ENCODE data around the gene FAXDC2. TPM values are rescaled to one million over a fixed set of nuclear protein-coding genes. Genes with fewer than 3 reads are reported as not detected.
"Not testable (repeated sequence)": the region's sequence is repeated elsewhere in the genome, so short reads cannot be mapped to it uniquely, and the experiment has no call there.

Gene FAXDC2
- polyA plus RNA-seq, 4 donors: 10.8 to 30.9 (median 15.1) TPM

DNA sequence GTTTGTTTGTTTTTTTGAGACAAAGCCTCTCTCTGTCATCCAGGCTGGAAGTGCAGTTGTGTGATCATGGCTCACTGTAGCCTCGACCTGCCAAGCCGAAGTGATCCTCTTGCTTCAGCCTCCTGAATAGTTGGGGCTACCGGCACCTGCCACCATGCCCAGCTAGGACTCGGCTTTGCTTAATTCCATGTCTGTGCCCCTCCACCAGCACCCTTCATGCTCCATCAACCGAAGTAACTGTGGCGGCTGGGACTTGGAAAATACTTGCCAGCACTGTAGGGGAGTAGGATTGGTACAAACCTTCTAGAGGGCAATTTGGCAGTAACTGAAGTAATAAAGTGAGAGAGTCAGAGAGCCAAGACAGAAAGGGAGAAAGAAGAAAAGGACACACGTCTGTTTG, 19.0 kb downstream of the FAXDC2 start:
- peaks cover 0 to 35% (median 0%) of the 10 kb centered on the region in 3 donors for H3K36me3 ChIP-seq (ENCODE audit: control insufficient read depth in 3 of 3, insufficient read depth in 2 of 3, low read depth in 1 of 3, low read length in 3 of 3)
- peaks cover 0 to 11% (median 0%) of the 10 kb centered on the region in 3 donors for H3K4me1 ChIP-seq (ENCODE audit: control insufficient read depth in 3 of 3, insufficient read depth in 2 of 3, low read depth in 1 of 3, low read length in 2 of 3)
- H3K4me3 ChIP-seq (ENCODE audit: low read depth in 1 of 3, low read length in 3 of 3): no peak overlapping the region
- H3K27ac ChIP-seq (ENCODE audit: low read depth in 1 of 3, low read length in 2 of 3): no peak overlapping the region
- no peaks in the 10 kb centered on the region for H3K9me3 ChIP-seq (ENCODE audit: control insufficient read depth in 2 of 2, insufficient read depth in 1 of 2, low read depth in 1 of 2, low read length in 1 of 2)
- DNase-seq: no peak
- no peak for FAIRE-seq
- no peaks in the 10 kb centered on the region for H3K27me3 ChIP-seq (ENCODE audit: control insufficient read depth in 3 of 3, insufficient read depth in 3 of 3, low read length in 3 of 3)
- 92 to 97% (median 92%) methylated on average over 7 of the region's 7 CpGs for WGBS, 3 donors

DNA sequence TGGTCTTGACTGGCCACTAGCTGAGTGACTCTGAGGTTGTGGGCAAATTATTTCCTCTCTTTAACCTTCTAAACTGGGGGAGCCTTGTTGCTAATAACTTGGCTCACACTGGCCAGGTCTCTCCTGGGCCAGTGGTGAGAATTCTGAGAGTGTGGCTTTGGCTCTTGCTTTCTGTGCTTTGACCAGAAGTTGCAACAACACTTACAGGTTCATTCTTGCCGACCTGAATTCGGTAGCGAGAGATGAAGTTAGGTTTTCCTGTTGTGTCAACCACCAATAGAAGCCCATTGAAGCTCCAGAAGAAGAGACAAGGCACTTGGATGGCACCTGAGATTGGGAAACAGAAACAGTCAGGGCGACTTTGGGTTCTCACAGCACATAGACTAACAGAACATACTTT, 19.8 kb downstream of the FAXDC2 start:
- H3K4me1 ChIP-seq (ENCODE audit: control insufficient read depth in 3 of 3, insufficient read depth in 2 of 3, low read depth in 1 of 3, low read length in 2 of 3): peaks cover 0 to 11% (median 0%) of the 10 kb centered on the region in 3 donors
- WGBS, 3 donors: 92 to 96% (median 94%) methylated on average over 4 of the region's 4 CpGs
- no peaks in the 10 kb centered on the region for H3K9me3 ChIP-seq (ENCODE audit: control insufficient read depth in 2 of 2, insufficient read depth in 1 of 2, low read depth in 1 of 2, low read length in 1 of 2)
- H3K27ac ChIP-seq (ENCODE audit: low read depth in 1 of 3, low read length in 2 of 3): peak overlapping the region in 1 of 3 donors; percentile 14
- peaks cover 0 to 35% (median 0%) of the 10 kb centered on the region in 3 donors for H3K36me3 ChIP-seq (ENCODE audit: control insufficient read depth in 3 of 3, insufficient read depth in 2 of 3, low read depth in 1 of 3, low read length in 3 of 3)
- no peak overlapping the region for H3K4me3 ChIP-seq (ENCODE audit: low read depth in 1 of 3, low read length in 3 of 3)
- no peaks in the 10 kb centered on the region for H3K27me3 ChIP-seq (ENCODE audit: control insufficient read depth in 3 of 3, insufficient read depth in 3 of 3, low read length in 3 of 3)
- DNase-seq (no peak), FAIRE-seq (no peak)

DNA sequence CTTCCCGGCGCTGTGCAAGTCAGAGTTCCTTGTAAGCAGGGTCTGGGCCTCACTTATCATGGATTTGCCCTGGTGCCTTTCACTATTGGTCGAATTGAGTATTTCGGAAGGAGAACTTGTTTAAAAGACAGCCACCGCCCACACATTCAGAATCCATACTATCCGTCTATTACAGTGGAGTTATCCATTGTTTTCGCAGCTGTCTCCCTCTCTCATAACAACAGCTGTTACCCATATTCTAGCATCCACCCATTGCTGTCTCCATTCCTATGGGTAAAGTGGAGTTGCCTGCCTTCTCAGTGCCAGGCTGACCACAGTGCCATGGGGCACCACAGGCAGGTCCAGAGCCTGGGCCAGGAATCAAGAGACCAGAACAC, 20.2 kb downstream of the FAXDC2 start:
- 72 to 81% (median 76%) methylated on average over 7 of the region's 7 CpGs for WGBS, 3 donors

DNA sequence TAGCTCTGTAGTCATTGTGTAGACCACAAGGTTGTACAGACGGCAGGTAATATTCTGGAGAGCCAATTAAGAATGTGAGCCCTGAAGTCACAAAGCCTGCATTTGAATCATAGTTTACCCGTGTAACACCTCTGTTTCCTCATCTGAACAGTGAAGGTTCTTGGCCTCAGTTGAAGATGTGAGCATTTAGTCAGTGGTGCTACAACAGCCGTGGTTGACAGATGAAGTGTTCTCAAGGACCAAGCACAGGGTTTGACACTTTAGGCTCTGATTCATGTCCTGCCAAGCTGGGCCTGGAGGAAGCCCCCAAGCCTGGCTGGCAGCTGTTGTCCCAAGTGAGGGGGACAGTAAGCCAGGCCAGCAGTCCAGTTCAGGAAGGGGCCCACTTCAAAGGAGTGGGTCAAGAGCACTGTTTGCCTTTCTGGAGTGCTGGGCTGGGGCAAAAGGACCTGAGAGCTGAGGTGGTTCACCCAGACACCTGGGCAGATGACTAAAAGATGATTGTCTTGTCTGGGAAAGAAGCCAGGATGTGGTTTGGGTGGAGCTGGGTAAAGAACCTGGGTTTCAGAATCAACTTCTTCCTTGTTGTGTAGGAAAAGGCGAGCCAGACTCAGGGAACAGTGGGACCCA, 20.7 kb downstream of the FAXDC2 start:
- DNase-seq (peak in 1 of 2 donors; percentile 54), FAIRE-seq (no peak)
- Histone ChIP-seq H3K4me1 (ENCODE audit: control insufficient read depth in 3 of 3, insufficient read depth in 2 of 3, low read depth in 1 of 3, low read length in 2 of 3) (peaks cover 0 to 4% (median 0%) of the 10 kb centered on the region in 3 donors), H3K9me3 (ENCODE audit: control insufficient read depth in 2 of 2, insufficient read depth in 1 of 2, low read depth in 1 of 2, low read length in 1 of 2) (no peaks in the 10 kb centered on the region), H3K27me3 (ENCODE audit: control insufficient read depth in 3 of 3, insufficient read depth in 3 of 3, low read length in 3 of 3) (no peaks in the 10 kb centered on the region), H3K27ac (ENCODE audit: low read depth in 1 of 3, low read length in 2 of 3) (peak overlapping the region in 1 of 3 donors; percentile 15), H3K36me3 (ENCODE audit: control insufficient read depth in 3 of 3, insufficient read depth in 2 of 3, low read depth in 1 of 3, low read length in 3 of 3) (peaks cover 0 to 35% (median 0%) of the 10 kb centered on the region in 3 donors), H3K4me3 (ENCODE audit: low read depth in 1 of 3, low read length in 3 of 3) (no peak overlapping the region)
- WGBS, 3 donors: 68 to 71% (median 70%) methylated on average over 4 of the region's 4 CpGs

More for the DNA sequence above, 20.2 kb downstream of the FAXDC2 start:
- Histone ChIP-seq H3K4me3 (ENCODE audit: low read depth in 1 of 3, low read length in 3 of 3) (no peak overlapping the region), H3K9me3 (ENCODE audit: control insufficient read depth in 2 of 2, insufficient read depth in 1 of 2, low read depth in 1 of 2, low read length in 1 of 2) (no peaks in the 10 kb centered on the region), H3K27me3 (ENCODE audit: control insufficient read depth in 3 of 3, insufficient read depth in 3 of 3, low read length in 3 of 3) (no peaks in the 10 kb centered on the region), H3K27ac (ENCODE audit: low read depth in 1 of 3, low read length in 2 of 3) (peak overlapping the region in 1 of 3 donors; percentile 14), H3K36me3 (ENCODE audit: control insufficient read depth in 3 of 3, insufficient read depth in 2 of 3, low read depth in 1 of 3, low read length in 3 of 3) (peaks cover 0 to 35% (median 0%) of the 10 kb centered on the region in 3 donors), H3K4me1 (ENCODE audit: control insufficient read depth in 3 of 3, insufficient read depth in 2 of 3, low read depth in 1 of 3, low read length in 2 of 3) (peaks cover 0 to 8% (median 0%) of the 10 kb centered on the region in 3 donors)
- no peak for DNase-seq
- FAIRE-seq: no peak

DNA sequence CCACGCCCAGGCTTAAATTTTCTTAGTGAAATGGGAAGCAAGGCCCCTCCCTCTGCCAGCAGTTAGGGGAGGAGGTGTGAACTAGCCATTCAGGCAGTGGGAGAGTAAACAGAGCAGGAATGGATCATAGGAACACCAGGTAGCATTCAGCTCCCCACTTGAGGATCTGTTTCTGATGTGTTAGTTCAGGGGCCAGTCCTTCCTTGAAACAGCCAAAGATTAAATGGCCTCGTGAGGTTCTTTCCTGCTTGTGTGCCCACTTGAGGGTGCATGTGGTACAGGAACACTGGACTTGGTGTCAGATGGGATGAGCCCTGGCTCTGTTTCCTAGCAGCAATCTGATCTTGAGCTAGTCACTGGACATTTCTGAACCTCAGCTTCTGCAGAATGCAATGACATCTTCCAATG, 21.2 kb downstream of the FAXDC2 start:
- H3K4me1 ChIP-seq (ENCODE audit: control insufficient read depth in 3 of 3, insufficient read depth in 2 of 3, low read depth in 1 of 3, low read length in 2 of 3): peaks cover 0 to 2% (median 0%) of the 10 kb centered on the region in 3 donors
- no peaks in the 10 kb centered on the region for H3K9me3 ChIP-seq (ENCODE audit: control insufficient read depth in 2 of 2, insufficient read depth in 1 of 2, low read depth in 1 of 2, low read length in 1 of 2)
- WGBS, 3 donors: 74 to 83% (median 81%) methylated on average over 2 of the region's 2 CpGs
- H3K27ac ChIP-seq (ENCODE audit: low read depth in 1 of 3, low read length in 2 of 3): peak overlapping the region in 1 of 3 donors; percentile 4
- H3K36me3 ChIP-seq (ENCODE audit: control insufficient read depth in 3 of 3, insufficient read depth in 2 of 3, low read depth in 1 of 3, low read length in 3 of 3): peaks cover 0 to 38% (median 3%) of the 10 kb centered on the region in 3 donors
- no peak overlapping the region for H3K4me3 ChIP-seq (ENCODE audit: low read depth in 1 of 3, low read length in 3 of 3)
- DNase-seq (no peak), FAIRE-seq (no peak)
- H3K27me3 ChIP-seq (ENCODE audit: control insufficient read depth in 3 of 3, insufficient read depth in 3 of 3, low read length in 3 of 3): no peaks in the 10 kb centered on the region

DNA sequence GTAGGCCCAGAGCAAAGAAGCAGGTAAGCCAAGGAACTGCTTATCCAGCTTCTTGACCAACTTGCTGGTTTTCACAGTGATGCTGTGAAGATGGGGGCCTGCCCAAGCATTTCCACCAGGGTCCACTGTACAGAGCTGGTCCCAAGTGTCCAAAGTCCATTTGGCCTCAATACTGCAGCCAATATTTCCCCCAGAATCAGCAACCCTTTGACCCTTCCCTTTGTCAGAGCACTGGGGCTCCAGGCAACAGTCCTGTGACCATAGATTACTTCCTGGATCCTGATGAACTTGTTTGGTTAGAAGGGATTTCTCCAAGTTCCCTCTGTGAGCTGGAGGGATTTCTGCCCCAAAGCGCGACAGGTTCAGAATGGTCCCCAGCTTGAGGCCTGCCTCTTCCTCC, 26.3 kb downstream of the FAXDC2 start:
- no peak for DNase-seq
- H3K36me3 ChIP-seq (ENCODE audit: control insufficient read depth in 3 of 3, insufficient read depth in 2 of 3, low read depth in 1 of 3, low read length in 3 of 3): peaks cover 0 to 56% (median 7%) of the 10 kb centered on the region in 3 donors
- no peak for FAIRE-seq
- H3K9me3 ChIP-seq (ENCODE audit: control insufficient read depth in 2 of 2, insufficient read depth in 1 of 2, low read depth in 1 of 2, low read length in 1 of 2): no peaks in the 10 kb centered on the region
- no peak overlapping the region for H3K4me3 ChIP-seq (ENCODE audit: low read depth in 1 of 3, low read length in 3 of 3)
- H3K27ac ChIP-seq (ENCODE audit: low read depth in 1 of 3, low read length in 2 of 3): no peak overlapping the region
- H3K4me1 ChIP-seq (ENCODE audit: control insufficient read depth in 3 of 3, insufficient read depth in 2 of 3, low read depth in 1 of 3, low read length in 2 of 3): peaks cover 0 to 11% (median 0%) of the 10 kb centered on the region in 3 donors
- 92 to 100% (median 99%) methylated on average over 2 of the region's 2 CpGs for WGBS, 3 donors
- no peaks in the 10 kb centered on the region for H3K27me3 ChIP-seq (ENCODE audit: control insufficient read depth in 3 of 3, insufficient read depth in 3 of 3, low read length in 3 of 3)

DNA sequence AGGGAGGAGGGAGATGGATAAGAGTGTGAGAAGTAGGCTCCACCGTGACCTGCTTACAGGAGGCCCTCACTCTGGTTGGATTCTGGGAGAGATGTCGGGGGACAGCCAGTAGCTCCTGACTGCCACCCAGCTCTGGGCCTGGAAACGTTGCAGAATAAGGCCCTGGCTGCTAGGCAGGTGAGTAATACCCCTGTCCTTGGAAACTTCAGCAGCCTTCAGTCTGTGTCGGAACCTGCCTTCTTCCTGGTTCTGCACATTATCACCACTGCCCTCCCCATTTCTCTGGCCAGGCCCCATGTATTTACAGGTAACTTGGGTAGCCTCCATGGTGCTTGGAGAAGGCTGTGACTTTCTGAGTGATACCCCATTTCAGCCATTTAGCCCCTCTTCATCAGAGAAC, 26.8 kb downstream of the FAXDC2 start:
- whole genome bisulfite sequencing, 3 donors: 84 to 90% (median 85%) methylated on average over 4 of the region's 4 CpGs
- DNase-seq: no peak
- Histone ChIP-seq H3K9me3 (ENCODE audit: control insufficient read depth in 2 of 2, insufficient read depth in 1 of 2, low read depth in 1 of 2, low read length in 1 of 2) (no peaks in the 10 kb centered on the region), H3K27me3 (ENCODE audit: control insufficient read depth in 3 of 3, insufficient read depth in 3 of 3, low read length in 3 of 3) (no peaks in the 10 kb centered on the region), H3K27ac (ENCODE audit: low read depth in 1 of 3, low read length in 2 of 3) (no peak overlapping the region), H3K36me3 (ENCODE audit: control insufficient read depth in 3 of 3, insufficient read depth in 2 of 3, low read depth in 1 of 3, low read length in 3 of 3) (peaks cover 0 to 57% (median 7%) of the 10 kb centered on the region in 3 donors), H3K4me3 (ENCODE audit: low read depth in 1 of 3, low read length in 3 of 3) (no peak overlapping the region), H3K4me1 (ENCODE audit: control insufficient read depth in 3 of 3, insufficient read depth in 2 of 3, low read depth in 1 of 3, low read length in 2 of 3) (peaks cover 0 to 15% (median 0%) of the 10 kb centered on the region in 3 donors)
- no peak for FAIRE-seq

DNA sequence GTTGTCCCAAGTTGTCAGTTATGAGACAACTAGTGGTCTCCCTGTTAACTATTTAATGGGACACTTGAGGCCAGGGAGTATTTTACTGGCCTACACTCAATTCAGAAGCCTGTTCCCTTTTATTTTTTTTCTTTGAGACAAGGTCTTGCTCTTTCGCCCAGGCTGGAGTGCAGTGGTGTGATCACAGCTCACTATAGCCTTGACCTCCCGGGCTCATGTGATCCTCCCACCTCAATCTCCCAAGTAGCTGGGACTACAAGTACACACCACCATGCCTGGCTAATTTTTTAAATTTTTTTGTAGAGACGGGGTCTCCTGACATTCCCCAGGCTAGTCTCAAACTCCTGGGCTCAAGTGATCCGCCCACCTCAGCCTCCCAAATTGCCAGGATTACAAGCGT, 27.5 kb downstream of the FAXDC2 start:
- WGBS, 3 donors: 88 to 94% (median 92%) methylated on average over 5 of the region's 5 CpGs
- not testable (repeated sequence) for H3K9me3 ChIP-seq (ENCODE audit: control insufficient read depth in 2 of 2, insufficient read depth in 1 of 2, low read depth in 1 of 2, low read length in 1 of 2); H3K27me3 ChIP-seq (ENCODE audit: control insufficient read depth in 3 of 3, insufficient read depth in 3 of 3, low read length in 3 of 3); DNase-seq; H3K4me3 ChIP-seq (ENCODE audit: low read depth in 1 of 3, low read length in 3 of 3); H3K27ac ChIP-seq (ENCODE audit: low read depth in 1 of 3, low read length in 2 of 3); FAIRE-seq
- Histone ChIP-seq H3K4me1 (ENCODE audit: control insufficient read depth in 3 of 3, insufficient read depth in 2 of 3, low read depth in 1 of 3, low read length in 2 of 3) (peaks cover 0 to 17% (median 0%) of the 10 kb centered on the region in 3 donors), H3K36me3 (ENCODE audit: control insufficient read depth in 3 of 3, insufficient read depth in 2 of 3, low read depth in 1 of 3, low read length in 3 of 3) (peaks cover 0 to 57% (median 7%) of the 10 kb centered on the region in 3 donors)
